GM18498 (cell line): ENCODE results near the gene GABRB1.

Source experiments
- ATAC-seq: cut with Tn5 transposase; IDR thresholded peaks from one replicate; pipeline ENCODE4 v1.9.1; 2021; ENCODE audit warnings: mild to moderate bottlenecking, moderate library complexity; ENCODE audit not compliant: unreplicated experiment

The GABRB1 gene

DNA sequence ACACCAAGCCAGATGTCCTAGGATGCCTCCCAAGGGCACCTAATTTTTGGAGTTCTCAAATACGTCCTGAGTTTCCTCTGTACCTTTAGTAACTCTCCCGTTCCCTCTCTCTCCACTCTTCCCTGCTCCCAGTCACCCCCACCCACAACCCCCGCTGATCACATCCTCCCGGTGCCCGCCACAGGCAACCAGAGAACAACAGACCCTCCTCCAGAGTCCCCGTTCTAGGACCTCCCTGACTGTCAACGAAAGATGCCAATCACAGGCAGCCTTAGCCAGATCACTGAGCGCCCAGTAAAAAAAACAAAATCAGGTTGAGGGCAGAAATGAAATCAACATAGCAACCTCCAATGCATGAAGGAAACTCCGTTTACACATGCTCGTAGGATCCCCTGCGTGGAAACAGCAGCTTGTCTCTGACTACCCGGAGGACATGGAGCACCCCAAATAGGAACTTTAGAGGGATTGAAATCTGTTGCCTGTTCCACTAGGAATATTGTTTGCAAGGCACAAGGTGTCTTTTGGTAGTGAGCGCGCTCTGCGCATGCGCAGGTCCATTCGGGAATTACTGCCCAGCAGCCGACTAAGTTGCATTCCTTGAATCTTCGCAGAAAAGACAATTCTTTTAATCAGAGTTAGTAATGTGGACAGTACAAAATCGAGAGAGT is at the start of gene GABRB1:
Gene GABRB1 (plus strand): TSS at position 557 of the 668 bp plus-strand sequence.
- no peak for ATAC-seq

DNA sequence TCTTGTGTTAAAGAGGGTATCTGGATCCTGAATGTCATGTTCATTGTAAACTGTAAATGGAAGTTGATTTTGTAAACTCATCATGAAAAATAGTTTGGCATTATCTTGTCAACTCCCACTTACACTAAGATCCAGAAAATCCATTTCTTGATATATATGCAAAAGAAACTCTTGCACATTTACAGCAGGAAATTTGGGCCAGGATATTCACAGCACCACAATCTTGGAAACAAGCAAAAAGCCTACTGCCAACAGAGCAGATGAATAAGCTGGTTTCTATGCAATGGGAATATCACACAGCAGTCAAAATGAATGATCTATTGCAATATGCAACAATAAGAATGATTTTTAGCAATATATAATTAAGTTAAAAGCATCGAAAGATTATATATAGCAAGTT is 46.6 kb upstream of the GABRB1 start:
- ATAC-seq, result no peak

DNA sequence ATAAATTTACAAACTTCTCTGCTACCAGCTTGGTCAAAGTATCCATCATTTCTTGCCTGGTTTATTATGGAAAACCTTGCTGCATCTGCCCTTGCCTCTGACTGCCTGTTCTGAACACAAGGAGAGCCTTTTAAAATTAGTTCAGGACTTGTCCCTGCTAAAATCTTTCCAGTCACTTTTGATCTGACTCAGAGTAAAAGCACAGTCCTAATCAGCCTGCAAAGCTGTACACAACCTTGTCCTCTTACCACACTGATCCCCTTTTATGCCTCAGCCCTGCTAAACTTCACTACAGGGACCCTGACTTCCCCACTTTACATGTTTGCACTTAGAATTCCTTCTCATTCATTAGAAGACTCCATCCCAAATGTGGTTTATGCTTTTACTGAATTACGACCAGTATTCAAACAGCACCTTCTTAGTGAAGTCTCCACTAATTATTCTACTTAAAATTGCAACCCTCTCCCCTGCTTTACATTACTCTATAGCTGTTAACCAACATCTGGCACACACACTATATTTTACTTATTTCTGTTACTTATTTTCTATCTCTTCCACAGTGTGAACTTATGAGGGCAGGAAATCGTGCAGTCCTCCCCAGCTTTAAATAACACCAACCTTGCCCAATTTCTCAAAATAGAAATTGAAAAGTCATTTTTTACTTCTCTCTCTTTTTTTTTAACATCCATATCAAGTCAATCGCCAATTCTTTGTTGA is 44.3 kb upstream of the GABRB1 start:
- ATAC-seq, result peak; percentile 52

DNA sequence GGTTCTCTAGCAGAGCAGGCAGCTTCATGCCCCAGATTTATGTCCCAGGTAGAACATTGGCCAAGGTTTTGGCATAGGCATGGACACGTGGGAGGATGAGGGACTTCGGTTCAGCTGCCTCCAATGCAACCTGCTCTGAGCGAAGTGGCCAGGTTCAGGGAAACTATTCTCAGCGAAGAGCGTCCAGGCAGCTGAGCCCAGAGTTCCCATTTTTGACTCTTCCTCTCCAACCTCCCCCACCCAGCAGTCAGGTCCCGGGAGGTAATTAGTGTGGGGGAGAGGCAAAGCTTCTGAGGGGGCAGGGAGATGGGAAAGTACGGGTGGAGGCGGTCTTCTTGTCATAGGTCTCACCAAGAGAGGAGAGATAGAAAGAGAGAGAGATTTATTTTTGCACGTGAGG is 39.0 kb upstream of the GABRB1 start:
- no peak for ATAC-seq

DNA sequence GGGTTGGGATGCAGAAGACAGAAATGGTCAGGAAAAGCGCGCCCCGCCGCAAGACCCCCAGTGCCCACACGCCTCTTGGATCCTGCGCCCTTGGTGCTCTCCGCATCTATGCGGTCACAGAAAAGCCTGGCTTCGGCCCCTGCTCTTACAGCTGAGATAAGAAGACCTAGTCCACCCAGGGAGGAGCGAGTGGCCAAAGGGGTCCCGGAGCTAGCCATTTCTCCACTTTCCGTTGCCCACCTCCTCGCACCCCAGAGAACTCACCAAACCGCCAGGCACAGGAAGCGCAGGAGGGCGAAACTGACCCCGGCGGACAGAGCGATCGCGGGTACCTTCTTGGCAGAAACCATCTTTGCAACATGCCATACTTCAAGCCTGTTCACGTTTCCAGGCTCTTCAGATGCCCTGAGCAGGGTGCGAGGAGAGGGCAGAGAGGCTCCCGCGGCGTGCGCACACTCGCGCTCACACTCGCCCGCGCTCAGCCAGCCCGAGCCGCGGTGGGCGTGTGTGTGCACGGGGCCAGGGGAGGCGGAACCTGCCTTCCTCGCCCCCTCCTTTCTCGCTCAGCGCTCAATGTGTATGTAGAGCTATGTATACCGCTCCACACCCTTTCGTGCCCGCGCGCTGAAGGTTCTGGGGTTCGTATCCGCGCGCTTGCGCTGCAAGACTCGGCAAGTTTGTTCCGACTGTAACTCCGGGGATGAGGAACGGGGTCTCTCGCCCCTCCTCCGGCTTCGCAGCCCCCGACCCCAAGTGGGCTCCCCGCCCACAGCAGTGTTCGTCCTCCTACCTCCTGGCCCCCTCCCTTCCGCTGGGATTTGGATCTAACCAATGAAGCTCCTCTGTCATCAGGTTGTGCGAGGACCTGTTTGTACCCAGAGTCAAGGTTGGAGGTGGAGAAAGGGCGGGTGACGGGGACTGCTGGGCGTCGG is 38.0 kb upstream of the GABRB1 start, which contains the start of gene GABRA4:
Gene GABRA4 (minus strand): TSS at position 507 of the 932 bp plus-strand sequence. CDS start 157 bp downstream, at position 350.
- no peak for ATAC-seq

DNA sequence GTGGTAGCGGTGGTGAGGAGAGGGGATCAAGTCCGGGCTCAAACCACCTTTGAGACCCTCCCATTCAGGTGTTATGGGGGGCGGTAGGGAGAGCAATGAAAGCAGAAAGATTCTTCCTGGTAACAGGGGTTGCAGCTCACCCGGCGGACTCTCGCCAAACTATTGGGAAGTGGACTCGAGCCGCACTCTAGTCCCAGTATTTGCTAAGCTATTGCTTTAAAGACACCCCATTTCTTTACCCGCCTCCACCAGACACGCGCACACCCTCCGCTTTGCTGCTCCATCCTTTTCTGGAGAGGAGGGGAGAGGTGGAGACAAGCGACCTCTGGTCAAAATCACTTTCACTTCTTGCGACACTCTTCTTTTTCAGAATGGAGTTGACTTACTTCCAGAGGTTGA is 37.4 kb upstream of the GABRB1 start:
- ATAC-seq, result no peak

DNA sequence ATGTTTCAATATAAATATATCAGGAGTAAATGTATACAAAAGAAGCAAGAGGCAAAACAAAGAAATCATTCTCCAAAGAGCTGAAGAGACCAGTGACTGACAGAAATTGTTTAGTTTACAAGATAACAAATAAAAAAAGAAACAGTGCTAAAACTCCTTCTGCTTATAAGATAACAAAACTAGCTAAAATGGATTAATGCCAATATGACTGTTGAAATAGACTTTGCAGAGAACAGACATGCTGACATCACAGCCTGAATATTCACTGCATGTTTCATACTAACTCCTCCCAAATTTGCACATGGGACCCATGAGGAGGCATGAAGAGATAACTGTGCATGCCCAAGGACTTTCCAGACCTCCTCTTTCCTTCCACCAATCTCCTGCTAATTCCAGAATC is 31.8 kb upstream of the GABRB1 start:
- ATAC-seq, result no peak

DNA sequence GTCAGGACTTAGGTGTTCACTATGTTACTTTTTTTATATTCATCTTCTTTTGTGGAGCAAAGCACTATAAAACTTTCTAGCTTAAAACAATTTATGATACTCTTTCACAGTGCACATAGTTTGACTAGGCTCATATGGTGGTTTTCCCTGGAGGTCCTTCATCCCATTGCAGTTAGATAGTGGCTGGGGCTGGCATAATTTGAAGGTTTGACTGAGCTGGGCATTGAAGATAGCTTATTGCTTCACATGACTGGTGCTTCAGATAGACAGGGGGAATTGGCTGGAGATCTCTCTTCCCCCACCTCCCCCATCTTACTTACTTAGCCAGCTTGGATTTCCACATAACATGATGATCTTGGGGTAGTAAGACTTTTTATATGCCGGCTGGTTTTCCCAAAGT is 31.0 kb upstream of the GABRB1 start:
- no peak for ATAC-seq

DNA sequence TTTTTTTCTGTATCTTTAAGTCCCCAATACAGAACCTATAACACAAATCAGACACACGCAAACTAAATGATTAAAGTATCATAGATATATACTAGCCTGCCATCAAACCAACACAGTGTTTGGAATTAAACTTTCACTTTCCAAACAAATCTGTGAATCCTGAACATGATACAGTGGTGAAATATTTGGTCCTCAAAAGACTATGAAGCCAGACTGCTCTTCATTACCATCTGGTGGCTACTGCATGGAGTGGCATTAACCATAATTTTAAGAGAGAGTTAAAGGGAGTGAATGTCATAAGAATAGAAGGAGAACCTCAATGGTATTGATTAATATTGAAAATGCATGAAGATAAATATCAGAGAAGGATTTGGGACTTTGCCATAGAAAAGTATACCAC is 28.8 kb upstream of the GABRB1 start:
- no peak for ATAC-seq

DNA sequence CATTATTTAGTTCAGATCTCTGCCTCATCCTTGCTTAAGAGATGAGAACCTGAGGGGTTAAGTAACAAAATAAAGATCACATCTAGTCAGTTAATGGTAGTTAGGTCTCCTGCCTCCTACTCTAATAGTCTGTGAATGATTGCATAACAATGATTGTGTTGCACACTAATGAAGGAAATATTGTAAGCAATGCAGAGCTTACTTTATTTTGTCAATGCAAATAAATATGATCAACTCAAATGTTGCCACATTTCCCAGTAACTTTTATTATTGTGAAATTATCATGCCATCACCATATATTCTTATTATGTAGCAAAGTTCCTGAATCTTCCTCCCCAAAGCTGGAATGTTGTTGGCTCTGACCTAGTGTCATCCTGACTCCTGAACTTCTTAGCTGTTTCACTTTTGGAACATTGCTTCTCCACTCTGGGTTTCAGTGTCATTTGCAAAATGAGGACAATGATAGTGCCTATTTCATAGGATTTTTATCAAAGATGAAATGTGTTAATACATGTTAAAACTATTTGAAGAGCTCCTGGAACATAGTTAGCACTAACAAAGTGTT is 20.9 kb upstream of the GABRB1 start:
- ATAC-seq, result no peak

DNA sequence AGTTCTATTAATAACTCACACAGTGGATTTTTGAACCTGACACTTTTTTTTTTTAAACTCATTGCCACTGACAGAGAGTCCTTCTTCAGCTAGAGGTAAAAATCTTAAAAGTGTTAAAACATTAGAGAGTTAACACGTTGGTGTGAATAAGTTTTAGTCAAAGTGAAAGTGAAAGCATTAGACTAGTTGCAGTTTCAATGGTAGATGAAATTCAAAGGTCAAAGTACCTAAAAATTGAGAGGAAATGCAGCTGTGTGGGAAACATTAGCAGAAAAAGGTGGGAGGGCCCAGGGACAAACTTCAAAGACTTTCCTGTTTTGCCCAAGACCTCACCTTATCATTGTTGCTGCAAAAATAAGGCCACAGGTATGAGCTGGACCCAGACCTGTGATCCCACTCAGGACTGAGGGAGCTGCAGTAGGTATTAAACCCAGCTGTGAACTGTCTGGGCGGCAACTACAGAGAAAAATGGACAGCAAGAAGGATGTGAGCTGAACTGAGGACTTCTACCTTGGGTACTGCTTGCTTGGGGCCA is 20.4 kb upstream of the GABRB1 start:
- ATAC-seq, result peak; percentile 85

DNA sequence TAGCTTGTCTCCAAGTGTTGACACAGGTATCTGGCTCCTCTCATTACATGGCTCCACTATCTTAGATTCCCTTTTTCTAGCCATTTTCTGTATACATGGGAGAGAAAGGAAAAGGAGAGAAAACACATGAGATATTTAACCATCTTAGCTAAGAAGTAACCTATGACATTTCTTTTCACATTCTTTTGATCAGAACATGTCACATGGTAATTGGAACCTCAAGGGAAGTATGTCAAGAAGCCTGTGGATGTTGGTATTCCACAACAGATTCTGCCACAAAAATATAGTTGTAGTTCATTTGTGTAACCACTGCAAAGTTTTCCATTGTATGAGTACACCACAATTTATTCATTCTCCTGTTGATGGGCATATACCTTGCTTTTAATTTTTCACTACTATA is 18.7 kb upstream of the GABRB1 start:
- no peak for ATAC-seq

DNA sequence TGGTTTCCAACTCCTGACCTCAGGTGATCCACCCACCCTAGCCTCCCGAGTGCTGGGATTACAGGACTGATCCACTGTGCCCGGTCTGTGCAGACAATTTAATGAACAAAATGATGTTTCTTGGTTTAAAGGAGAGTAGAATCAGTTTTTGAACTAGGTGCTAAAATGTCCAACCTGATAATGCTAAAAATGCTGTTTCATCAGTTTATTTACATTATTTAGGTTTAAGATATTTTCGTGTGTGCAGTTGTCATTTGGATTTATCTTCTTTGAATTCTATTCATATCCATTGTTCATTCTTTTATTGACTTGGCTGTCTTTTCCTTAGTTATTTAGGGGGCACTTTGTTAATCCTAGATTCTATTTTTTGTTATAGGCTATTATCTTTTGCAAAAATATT is 18.0 kb upstream of the GABRB1 start:
- ATAC-seq, result no peak

DNA sequence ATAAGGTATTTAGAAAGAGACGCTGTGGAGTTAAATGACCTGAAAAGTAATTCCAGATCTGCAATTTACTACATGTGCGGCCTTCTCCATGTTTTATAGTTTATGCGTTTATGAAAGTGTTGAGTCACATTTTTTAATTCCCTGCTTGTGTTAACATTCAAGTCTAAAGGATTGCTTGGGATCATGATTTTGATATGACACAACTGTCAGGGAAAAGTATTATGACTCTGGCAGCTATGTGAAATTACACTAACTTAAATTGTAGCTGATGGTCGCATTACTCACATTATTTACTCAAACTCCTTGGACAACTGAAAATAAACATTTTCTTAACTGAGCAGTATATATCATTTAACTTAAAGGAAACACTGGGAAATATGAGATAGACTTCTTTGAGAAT is 14.3 kb upstream of the GABRB1 start:
- ATAC-seq, result no peak

DNA sequence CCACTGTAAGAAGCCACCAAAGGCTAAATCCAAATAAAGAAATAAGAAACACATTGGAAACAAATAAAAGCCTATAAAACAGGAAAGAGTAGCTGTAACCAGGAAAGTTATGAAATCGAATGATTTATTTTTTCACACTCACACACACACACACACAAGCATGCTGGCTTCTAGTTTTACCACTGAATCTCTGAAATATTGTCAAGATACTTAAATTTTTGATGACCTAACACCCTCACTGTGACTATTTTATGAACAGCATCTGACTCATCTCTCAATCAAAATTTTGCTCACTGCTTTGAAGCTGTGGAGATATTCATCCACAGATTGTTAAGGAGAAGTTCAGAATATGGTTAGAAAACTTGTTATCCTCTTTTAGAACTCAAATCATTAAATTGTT is 13.9 kb upstream of the GABRB1 start:
- ATAC-seq, result no peak

DNA sequence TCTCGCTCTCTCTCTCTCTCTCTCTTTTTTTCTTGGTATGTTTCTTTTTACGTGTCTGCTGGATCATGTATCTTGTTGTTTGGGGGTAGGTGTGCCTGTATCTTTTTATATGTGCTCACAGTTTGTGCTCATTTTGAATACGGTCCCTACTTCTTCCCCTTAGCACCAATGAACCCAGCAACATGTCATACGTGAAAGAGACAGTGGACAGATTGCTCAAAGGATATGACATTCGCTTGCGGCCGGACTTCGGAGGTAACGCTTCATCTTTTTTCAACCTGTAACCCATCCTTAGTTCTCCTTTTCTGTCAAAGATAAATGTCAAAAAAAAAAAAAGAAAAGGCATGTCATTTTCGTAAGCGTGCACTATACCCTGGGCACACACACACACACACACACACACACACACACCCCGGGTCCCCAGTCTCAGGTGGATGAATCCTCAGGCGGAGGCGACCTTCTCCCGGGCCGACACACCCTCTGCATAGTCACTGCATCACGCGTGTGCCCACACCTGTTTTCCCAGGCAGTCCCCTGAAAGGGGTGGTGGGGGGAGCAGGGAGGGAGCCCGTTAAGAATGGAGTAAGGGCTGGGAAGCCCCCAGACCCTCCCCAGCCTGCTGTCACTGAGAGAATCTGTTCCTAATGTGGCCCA is 511 bp downstream of the GABRB1 start:
- peak; percentile 8 for ATAC-seq

DNA sequence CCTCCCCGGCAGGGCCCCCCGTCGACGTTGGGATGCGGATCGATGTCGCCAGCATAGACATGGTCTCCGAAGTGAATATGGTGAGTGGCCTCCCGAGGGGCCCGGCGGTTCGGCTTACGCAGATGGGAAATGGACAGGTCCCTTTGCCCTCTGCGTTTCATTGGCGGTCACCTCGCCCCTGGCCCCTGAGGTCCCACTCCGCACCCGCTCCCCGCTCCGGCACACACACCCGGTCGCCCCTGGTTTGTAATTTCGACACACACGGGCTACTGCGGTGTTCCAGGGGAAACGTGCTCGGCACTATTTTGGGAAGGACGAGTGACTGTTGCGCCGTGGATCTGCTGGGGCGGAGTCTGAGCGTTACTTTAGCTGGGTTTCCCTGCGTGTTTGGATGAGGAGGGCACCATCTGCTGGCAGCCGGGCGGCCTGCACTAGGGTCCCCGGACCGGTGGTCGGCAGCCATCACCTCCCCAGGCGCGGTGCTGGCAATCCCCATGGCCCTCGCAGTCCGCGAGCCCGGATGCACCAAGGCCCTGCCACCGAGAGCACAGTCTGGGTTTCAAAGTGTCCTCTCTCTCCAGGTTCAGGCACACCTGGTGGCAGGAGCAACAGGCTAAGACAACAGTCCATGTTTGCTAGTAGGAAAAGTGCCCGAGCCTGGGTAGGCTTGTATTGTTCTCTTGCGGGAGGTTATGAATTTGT is 1.2 kb downstream of the GABRB1 start:
- peak; percentile 95 for ATAC-seq

DNA sequence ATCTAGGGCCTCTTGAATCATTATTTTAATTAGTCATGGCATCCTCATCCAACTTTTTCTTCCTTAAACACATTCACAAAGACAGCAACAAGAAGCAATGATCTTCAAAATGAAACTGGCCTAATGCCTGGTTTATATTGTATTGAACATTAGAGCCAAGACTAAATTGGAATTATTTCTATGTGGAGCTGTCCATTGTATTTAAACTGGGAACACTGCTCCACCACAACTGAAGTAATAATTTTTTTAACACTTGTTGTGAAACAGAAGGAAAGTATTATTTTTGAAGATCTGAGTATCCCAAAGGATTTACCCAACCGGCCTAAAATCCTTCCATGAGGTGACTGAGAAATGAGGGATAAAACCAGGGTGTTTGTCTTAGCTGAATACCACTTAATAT is 6.9 kb downstream of the GABRB1 start:
- no peak for ATAC-seq

DNA sequence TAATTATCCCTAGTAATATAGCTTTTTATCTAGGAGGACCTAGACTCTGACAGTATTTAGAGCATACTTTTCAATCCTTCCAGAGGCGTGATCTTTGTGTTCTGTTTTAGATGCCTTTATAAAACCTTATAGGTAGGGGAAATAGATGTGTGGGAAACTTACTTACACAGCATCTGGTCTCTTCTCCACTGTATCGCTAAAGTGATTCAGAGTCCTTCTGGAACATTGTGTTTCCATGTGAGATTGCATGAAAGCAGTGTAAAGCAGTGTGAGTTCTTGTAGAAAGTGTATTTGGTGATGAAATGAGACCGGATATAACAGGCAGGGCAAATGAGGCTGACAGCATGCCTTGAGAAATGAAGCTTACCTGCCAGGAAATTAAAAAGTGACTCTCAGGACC is 9.5 kb downstream of the GABRB1 start:
- no peak for ATAC-seq

DNA sequence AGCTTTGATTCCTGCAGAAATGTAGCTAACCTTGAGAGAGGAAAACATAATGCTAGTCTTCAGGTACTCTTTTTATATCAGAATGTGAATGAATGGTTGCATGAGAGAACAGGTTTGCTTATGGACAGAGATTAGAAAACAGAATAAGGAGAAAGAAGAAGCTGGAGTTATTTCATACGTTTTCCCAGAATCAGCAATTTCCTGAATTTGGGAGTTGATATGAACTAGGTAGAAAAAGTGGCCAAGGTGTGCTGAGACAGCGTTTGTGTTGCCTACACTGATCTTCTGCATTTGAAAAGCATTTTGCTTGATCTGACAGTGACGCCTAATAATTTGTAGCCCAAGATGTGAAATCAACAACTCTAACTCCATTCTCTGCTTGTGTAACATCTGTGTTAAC is 12.5 kb downstream of the GABRB1 start:
- no peak for ATAC-seq
